Ramos (cell line): ENCODE measurements around the gene CRYM.
"Not testable (repeated sequence)": the region's sequence is repeated elsewhere in the genome, so short reads cannot be mapped to it uniquely, and the experiment has no call there.

Experiments
- in situ Hi-C: fragments of 300-500 bp; cut with MboI; formaldehyde crosslinking; loops from one replicate; pipeline ENCODE4 v1.14.3; 2022; ENCODE audit warnings: low sequenced_read_pairs; ENCODE audit not compliant: unreplicated experiment

The CRYM gene

GRCh38 chr16:21277927-21278706 is at the start of gene CRYM:
CRYM (minus strand) TSS chr16:21278290; CDS start chr16:21278251, 39 bp downstream.
- in situ Hi-C loops: no loop called here

DNA sequence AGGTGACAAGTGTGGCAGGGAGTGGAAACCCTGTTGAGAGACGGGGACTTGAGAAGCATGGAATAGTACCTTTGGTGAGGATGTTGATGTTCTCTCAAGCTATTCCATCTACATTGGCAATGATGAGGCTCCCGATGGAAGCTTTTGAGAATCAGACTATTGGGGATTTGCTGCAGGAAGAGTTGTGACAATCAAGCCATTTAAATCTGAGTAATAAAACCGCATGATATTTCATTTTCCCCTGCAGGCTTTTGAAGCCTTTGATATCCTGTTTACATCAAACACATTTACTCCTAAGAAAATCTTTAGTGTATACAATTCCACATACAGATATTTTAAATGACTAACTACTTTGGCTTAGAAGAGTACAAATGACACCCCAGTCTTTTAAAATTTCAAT is 49.0 kb upstream of the CRYM start:
- in situ Hi-C loops: no loop called here

DNA sequence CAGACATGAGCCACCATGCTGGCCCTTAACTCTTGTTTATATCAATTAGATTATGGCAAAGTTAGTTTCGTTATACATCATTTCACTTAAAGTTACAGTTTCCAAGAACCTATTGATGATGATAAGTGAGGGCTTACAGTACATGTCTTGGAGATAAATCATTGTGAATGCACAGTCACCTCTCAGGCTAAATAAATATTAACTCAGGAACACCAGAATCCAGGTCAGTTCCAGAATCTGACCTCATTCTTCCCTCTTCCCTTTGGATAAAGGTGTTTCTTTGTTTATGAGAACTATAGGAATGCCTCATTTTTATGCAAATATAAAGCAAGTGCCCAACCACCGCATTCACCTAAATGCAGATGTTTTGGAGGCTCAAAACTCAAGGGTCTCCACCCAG is 48.4 kb upstream of the CRYM start:
- in situ Hi-C loops: no loop called here

- in situ Hi-C loops: no loop called here
Observed at GRCh38 chr16:21324267-21324666, 46.2 kb upstream of the CRYM start.

GRCh38 chr16:21322251-21322650 is 44.2 kb upstream of the CRYM start:
- in situ Hi-C loops: not testable (repeated sequence)

DNA sequence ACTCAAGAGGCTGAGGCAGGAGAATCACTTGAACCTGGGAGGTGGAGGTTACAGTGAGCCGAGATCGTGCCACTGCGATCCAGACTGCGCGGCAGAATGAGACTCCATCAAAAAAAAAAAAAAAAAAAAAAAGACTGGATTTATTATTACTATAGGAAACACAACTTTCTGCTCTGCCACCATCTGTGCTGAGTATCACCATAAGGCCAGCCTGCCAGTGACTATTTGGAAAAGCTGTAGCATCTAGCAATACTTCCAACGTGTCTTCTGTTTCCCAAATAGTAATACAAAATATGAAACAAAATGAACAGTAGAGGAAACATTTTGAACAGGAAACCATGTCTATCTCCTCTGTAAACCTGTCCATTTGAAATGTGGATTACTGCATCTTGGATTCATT is 43.6 kb upstream of the CRYM start:
- in situ Hi-C loops: no loop called here

DNA sequence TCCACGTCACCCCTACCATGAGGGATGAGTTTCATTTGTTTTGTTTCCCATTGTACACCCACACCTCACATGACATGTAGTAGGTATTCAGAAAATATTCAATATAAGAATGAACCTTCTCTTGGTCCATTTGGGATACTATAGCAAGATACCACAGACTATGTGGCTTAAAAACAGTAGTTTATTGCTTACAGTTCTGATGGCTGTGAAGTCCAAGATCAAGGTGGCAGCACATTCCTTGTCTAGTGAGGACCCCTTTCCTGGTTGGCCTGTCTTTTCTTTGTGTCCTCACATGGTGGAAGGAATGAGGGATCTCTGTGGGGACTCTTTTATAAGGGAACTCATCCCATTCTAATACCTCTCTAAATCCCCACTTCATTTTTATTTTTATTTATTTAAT is 36.2 kb upstream of the CRYM start:
- in situ Hi-C loops: no loop called here

DNA sequence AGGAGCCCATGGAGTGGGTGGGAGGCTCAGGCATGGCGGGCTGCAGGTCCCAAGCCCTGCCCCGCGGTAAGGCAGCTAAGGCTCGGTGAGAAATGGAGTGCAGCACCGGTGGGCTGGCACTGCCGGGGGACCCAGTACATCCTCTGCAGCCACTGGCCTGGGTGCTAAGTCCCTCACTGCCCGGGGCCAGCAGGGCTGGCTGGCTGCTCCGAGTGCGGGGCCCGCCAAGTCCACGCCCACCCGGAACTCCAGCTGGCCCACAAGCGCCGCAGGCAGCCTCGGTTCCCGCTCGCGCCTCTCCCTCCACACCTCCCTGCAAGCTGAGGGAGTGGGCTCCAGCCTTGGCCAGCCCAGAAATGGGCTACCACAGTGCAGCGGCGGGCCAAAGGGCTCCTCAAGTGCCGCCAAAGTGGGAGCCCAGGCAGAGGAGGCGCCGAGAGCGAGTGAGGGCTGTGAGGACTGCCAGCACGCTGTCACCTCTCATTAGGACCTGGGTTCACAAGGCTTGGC is 34.8 kb upstream of the CRYM start:
- in situ Hi-C loops: not testable (repeated sequence)

DNA sequence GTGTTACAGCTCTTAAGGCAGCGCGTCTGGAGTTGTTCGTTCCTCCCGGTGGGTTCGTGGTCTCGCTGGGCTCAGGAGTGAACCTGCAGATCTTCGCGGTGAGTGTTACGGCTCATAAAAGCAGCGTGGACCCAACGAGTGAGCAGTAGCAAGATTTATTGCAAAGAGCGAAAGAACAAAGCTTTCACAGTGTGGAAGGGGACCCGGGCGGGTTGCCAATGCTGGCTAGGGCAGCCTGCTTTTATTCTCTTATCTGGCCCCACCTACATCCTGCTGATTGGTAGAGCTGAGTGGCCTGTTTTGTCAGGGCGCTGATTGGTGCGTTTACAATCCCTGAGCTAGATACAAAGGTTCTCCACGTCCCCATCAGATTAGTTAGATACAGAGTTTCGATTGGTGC is 34.0 kb upstream of the CRYM start:
- in situ Hi-C loops: not testable (repeated sequence)

DNA sequence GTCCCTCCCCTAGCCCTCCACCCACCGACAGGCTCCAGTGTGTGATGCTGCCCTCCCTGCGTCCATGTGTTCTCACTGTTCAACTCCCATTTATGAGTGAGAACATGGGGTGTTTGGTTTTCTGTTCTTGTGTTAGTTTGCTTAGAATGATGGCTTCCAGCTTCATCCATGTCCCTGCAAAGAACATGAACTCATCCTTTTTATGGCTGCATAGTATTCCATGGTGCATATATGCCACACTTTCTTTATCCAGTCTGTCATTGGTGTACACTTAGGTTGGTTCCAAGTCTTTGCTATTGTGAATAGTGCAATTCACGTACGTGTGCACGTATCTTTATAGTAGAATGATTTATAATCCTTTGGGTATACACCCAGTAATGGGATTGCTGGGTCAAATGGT is 28.6 kb upstream of the CRYM start:
- in situ Hi-C loops: not testable (repeated sequence)

DNA sequence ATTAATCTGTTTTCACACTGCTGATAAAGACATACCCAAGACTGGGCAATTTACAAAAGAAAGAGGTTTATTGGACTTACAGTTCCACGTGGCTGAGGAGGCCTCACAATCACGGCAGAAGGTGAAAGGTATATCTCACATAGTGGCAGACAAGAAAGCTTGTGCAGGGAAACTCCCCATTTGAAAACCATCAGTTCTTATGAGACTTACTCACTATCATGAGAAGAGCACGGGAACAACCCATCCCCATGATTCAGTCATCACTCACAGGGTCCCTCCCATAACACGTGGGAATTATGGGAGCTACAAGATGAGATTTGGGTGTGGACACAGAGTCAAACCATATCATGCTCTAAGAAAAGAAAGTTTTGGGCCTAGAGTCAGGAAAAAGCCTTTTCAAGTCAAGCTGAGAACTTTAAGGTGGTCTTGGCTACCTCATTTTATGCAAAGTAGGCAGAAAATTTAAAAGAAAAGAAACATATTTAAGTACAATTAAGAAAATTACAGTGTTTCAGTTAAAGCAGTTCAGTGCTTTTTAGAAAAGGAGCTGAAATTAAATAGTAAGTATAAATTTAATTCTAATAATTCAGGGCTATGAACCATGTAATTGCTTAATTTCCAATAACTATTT is 24.9 kb upstream of the CRYM start:
- in situ Hi-C loops: no loop called here

- in situ Hi-C loops: no loop called here
Observed at GRCh38 chr16:21302454-21302853, 24.4 kb upstream of the CRYM start.

DNA sequence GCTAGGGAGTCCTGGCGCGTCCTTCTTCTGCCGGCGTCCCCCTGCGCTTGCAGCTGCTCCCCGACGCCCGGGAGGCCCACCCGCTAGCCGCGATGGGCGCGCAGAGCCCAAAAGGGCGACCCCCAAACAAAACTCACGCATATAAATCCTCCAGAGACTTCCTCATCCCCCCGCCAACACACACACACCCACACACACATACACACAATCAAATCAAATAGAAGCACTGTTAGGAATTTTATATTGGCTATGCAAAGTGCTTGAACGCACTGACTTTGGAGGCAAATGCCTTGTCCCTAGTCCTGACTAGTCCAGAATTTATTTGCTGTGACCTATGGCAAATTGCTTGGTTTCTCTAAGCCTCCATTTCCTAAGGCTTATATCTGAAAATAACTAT is 23.8 kb upstream of the CRYM start:
- in situ Hi-C loops: no loop called here

- in situ Hi-C loops: no loop called here
Observed at GRCh38 chr16:21301168-21301894, 23.2 kb upstream of the CRYM start.

GRCh38 chr16:21300309-21301167 is 22.4 kb upstream of the CRYM start:
- in situ Hi-C loops: no loop called here

DNA sequence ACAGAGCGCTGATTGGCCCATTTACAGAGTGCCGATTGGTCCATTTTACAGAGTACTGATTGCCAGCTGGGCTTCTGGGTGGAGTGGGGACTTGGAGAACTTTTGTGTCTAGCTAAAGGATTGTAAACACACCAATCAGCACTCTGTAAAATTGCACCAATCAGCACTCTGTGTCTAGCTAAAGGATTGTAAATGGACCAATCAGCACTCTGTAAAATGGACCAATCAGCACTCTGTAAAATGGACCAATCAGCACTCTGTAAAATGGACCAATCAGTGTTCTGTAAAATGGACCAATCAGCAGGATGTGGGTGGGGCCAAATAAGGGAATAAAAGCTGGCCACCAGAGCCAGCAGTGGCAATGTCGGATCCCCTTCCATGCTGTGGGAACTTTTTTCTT is 11.7 kb upstream of the CRYM start:
- in situ Hi-C loops: not testable (repeated sequence)

GRCh38 chr16:21285314-21285713 is 7.2 kb upstream of the CRYM start:
- in situ Hi-C loops: no loop called here

- in situ Hi-C loops: no loop called here
Observed at GRCh38 chr16:21284414-21284813, 6.3 kb upstream of the CRYM start.

DNA sequence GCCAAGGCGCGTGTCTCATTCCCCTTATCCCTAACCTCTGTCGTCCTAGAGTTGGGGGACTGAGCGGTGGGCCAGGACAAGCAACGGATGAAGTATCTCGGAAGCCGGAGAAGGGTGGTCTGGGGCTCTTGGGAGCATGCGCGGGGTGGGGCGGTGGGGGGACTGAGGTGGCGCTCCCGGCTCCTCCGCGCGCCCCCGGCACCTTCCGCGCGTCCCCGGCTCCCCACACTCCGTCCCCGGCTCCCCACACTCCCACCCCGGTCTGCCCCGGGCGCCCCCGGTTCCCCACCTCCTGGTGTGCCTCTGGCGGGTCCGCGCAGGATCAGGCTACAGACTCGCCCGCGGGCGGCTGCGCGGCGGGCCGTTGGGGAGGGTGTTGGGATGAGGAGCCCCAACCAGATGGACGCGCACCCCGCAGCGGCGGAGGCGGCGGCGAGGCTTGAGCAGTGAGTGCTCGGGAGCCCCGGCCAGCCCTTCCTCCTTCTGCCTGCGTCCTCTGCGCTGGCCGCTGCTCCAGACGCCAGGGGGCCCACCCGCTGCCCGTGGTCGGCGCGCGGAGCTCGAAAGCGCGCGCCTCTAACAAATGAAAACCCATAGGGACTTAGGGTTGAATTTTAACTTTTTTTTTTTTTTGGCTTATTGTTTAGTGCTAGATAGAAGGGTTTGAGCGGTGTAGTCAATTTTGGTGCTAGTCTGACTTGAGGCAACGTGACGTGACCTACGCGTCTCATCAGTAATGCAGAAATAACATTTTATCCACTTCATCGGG is 5.6 kb upstream of the CRYM start:
- in situ Hi-C loops: no loop called here
